ENCODE measurements around the gene SVBP. TPM values are rescaled to one million over a fixed set of nuclear protein-coding genes. Genes with fewer than 3 reads are reported as not detected.

SVBP gene
- total RNA-seq, 1 experiment from 2014 or later: 41.3 TPM

DNA sequence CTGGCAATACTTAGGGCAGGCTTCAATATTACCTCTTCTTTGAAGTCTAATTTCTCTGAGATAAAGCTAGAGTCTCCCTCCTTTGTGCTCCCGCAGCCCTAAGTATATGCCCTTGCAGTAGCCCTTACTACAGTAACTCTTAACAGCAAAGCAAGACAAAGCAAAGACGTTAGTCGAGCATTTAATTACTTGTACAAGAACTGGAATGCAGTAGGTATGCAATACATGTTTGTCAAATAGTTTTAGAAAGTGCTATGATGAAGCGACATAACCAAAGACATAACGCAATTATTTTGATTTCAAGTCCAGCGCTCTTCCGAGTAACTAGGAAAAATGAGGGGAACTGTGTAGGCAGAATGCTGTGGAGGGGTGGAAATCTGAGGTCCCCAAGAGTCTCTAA is 51.9 kb downstream of the SVBP start:
- Histone ChIP-seq H2BK15ac (ENCODE audit: low read depth, low read length) (no peak overlapping the region), H2BK5ac (ENCODE audit: insufficient read length, low read length) (no peak overlapping the region), H3K9ac (ENCODE audit: extremely low read depth, insufficient read length, low read length) (peak overlapping the region; percentile 71), H3K9me3 (ENCODE audit: control insufficient read depth, low read depth, low read length) (no peaks in the 10 kb centered on the region), H2AK5ac (ENCODE audit: insufficient read length, low read length) (no peak overlapping the region), H3K18ac (ENCODE audit: insufficient read length, low read depth, low read length) (no peak overlapping the region), H3K79me2 (ENCODE audit: insufficient read depth, low read length) (0 out of 2 replicates have a peak, but pooled peaks cover 3% of the 10 kb centered on the region), H3T11ph (ENCODE audit: low read length) (no peak overlapping the region), H3K79me1 (ENCODE audit: insufficient read depth, low read depth, low read length, poor library complexity, severe bottlenecking) (no peaks in the 10 kb centered on the region), H4K8ac (replicated peaks; ENCODE audit: insufficient read length, low read depth, low read length) (no peak overlapping the region), H4K91ac (ENCODE audit: insufficient read length, low read depth, low read length) (no peak overlapping the region), H3K23me2 (ENCODE audit: insufficient read length, low read depth, low read length, poor library complexity, severe bottlenecking) (peaks cover 7% of the 10 kb centered on the region), H3K23ac (ENCODE audit: insufficient read length, low read depth, low read length) (no peak overlapping the region), H3K14ac (ENCODE audit: insufficient read depth, low read length) (no peak overlapping the region), H4K20me1 (ENCODE audit: control insufficient read depth, insufficient read depth, insufficient read length) (no peaks in the 10 kb centered on the region), H3K27ac (ENCODE audit: insufficient read length, low read depth, low read length) (no peak overlapping the region), H3K4ac (ENCODE audit: low read depth, low read length) (no peak overlapping the region), H3K4me2 (ENCODE audit: insufficient read depth, insufficient read length, low read length) (peak overlapping the region; percentile 95), H3K56ac (ENCODE audit: insufficient read length, low read depth, low read length) (no peak overlapping the region), H3K27me3 (ENCODE audit: insufficient read depth, low read length) (no peaks in the 10 kb centered on the region), H2BK20ac (ENCODE audit: low read depth, low read length, poor library complexity, severe bottlenecking) (no peak overlapping the region), H2AFZ (ENCODE audit: low read length) (no peak overlapping the region), H2BK12ac (ENCODE audit: insufficient read length, low read depth, low read length) (no peak overlapping the region), H2BK120ac (ENCODE audit: low read depth, low read length, poor library complexity, severe bottlenecking) (no peak overlapping the region), H3K4me1 (ENCODE audit: insufficient read depth, low read length) (no peaks in the 10 kb centered on the region), H4K5ac (ENCODE audit: insufficient read length, low read depth, low read length) (no peak overlapping the region)
- H3K4me3 Mint-ChIP-seq: no peak overlapping the region
- no peaks in the 10 kb centered on the region for H3K9me3 Mint-ChIP-seq
- no peak for DNase-seq
- TF ChIP-seq, protein P1, sequence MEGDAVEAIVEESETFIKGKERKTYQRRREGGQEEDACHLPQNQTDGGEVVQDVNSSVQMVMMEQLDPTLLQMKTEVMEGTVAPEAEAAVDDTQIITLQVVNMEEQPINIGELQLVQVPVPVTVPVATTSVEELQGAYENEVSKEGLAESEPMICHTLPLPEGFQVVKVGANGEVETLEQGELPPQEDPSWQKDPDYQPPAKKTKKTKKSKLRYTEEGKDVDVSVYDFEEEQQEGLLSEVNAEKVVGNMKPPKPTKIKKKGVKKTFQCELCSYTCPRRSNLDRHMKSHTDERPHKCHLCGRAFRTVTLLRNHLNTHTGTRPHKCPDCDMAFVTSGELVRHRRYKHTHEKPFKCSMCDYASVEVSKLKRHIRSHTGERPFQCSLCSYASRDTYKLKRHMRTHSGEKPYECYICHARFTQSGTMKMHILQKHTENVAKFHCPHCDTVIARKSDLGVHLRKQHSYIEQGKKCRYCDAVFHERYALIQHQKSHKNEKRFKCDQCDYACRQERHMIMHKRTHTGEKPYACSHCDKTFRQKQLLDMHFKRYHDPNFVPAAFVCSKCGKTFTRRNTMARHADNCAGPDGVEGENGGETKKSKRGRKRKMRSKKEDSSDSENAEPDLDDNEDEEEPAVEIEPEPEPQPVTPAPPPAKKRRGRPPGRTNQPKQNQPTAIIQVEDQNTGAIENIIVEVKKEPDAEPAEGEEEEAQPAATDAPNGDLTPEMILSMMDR (conservative IDR thresholded peaks at IDR 0.05): no peak
- H3K36me3 Mint-ChIP-seq (ENCODE audit: insufficient read depth in 1 of 3, low read depth in 3 of 3): peaks cover 4 to 28% (median 21%) of the 10 kb centered on the region in 3 experiments; a peak in 5 of 7 replicates
- no peaks in the 10 kb centered on the region for H3K27me3 Mint-ChIP-seq (ENCODE audit: low read depth)
- no CpG with 5 or more reads among the region's 7 CpGs for WGBS (ENCODE audit: extremely low coverage, insufficient read length, low lambda C conversion rate)
- H3K4me1 Mint-ChIP-seq: peaks cover 8 to 9% of the 10 kb centered on the region in 2 experiments
- H3K27ac Mint-ChIP-seq: no peak overlapping the region
